ENCODE results near the gene CPTP.

DNA sequence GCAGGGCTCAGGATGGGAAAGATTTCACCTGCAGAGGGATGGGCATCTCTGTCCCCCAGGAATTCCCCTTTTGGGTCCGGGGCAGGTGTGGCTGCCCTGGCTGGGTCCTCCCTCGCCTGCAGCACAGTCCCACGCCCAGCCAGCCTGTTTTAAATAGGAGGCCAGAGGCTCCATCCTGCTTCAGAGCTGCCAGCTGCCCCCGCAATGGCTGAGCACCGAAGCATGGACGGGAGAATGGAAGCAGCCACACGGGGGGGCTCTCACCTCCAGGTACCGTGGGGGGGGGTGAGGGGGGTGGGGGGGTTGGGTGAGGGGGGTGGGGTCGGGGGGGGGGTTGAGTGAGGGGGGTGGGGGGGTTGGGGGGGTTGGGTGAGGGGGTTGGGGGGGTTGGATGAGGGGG lies 40.8 kb upstream of the CPTP start:
- TF ChIP-seq, protein P1, sequence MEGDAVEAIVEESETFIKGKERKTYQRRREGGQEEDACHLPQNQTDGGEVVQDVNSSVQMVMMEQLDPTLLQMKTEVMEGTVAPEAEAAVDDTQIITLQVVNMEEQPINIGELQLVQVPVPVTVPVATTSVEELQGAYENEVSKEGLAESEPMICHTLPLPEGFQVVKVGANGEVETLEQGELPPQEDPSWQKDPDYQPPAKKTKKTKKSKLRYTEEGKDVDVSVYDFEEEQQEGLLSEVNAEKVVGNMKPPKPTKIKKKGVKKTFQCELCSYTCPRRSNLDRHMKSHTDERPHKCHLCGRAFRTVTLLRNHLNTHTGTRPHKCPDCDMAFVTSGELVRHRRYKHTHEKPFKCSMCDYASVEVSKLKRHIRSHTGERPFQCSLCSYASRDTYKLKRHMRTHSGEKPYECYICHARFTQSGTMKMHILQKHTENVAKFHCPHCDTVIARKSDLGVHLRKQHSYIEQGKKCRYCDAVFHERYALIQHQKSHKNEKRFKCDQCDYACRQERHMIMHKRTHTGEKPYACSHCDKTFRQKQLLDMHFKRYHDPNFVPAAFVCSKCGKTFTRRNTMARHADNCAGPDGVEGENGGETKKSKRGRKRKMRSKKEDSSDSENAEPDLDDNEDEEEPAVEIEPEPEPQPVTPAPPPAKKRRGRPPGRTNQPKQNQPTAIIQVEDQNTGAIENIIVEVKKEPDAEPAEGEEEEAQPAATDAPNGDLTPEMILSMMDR (conservative IDR thresholded peaks at IDR 0.05; ENCODE audit: low read length): no peak
- no peak for TF ChIP-seq EZH2phosphoT487 (IDR thresholded peaks at IDR 0.05; ENCODE audit: borderline replicate concordance)
